ENCODE data around the gene RBFA. TPM values are rescaled to one million over a fixed set of nuclear protein-coding genes. Genes with fewer than 3 reads are reported as not detected.

The RBFA gene
- polyA plus RNA-seq, 3 donors = 4.0 to 14.7 (median 5.7) TPM

GRCh38 chr18:79986726-79987125, 47.5 kb upstream of the RBFA start:
- no peak overlapping the region for H3K9ac ChIP-seq (ENCODE audit: insufficient read depth, low read length, poor library complexity, severe bottlenecking)
- peaks cover 6 to 24% of the 10 kb centered on the region in 2 donors for H3K36me3 ChIP-seq (replicated peaks in 1 of 2; ENCODE audit: control insufficient read depth in 1 of 2, insufficient read depth in 2 of 2, low read length in 2 of 2)
- intact Hi-C loops (cut with micrococcal nuclease) = loop anchor here (5.0 to 10.0 kb wide), 4 partner anchors 34 to 192 kb away; partner anchors contain the start of genes SLC66A2 (in 2 of the 2), KCNG2 (in 1 of the 2) and RBFA (in 1 of the 2)
- H3K27me3 ChIP-seq (ENCODE audit: control insufficient read depth in 2 of 2, insufficient read depth in 2 of 2, low read length in 2 of 2) = no peaks in the 10 kb centered on the region
- Mint-ChIP-seq H3K4me3 (peak overlapping the region; percentile 83 to 93), H3K27ac (peak overlapping the region in 6 of 7 donors; percentile 40 to 92 (median 76)), H3K4me1 (peaks cover 41% of the 10 kb centered on the region), H3K36me3 (peaks cover 18 to 26% of the 10 kb centered on the region in 2 donors), H3K9me3 (peaks cover 0 to 2% (median 0%) of the 10 kb centered on the region in 7 donors), H3K27me3 (ENCODE audit: low read depth in 3 of 3) (no peaks in the 10 kb centered on the region)
- peaks cover 34 to 43% of the 10 kb centered on the region in 2 donors for H3K4me1 ChIP-seq (ENCODE audit: control insufficient read depth in 1 of 2, insufficient read depth in 2 of 2, low read length in 2 of 2)
- H3K4me3 ChIP-seq (replicated peaks in 1 of 3; ENCODE audit: low read depth in 2 of 3, low read length in 3 of 3) = peak overlapping the region in 1 of 3 experiments; percentile 96
- no peak for DNase-seq
- WGBS (ENCODE audit: insufficient coverage) = 76% methylated on average over 4 of the region's 7 CpGs
- H3K9me3 ChIP-seq (replicated peaks in 1 of 2; ENCODE audit: control insufficient read depth in 1 of 2, insufficient read depth in 1 of 2, low read length in 2 of 2) = no peaks in the 10 kb centered on the region
- H2AFZ ChIP-seq (ENCODE audit: insufficient read depth, low read depth, low read length, poor library complexity, severe bottlenecking) = no peak overlapping the region
- no peak for TF ChIP-seq CTCF (IDR thresholded peaks at IDR 0.05)
- H3K79me2 ChIP-seq (ENCODE audit: insufficient read depth, low read length) = peaks cover 68% of the 10 kb centered on the region
- H3K4me2 ChIP-seq (replicated peaks; ENCODE audit: extremely low read depth, low read length, poor library complexity, severe bottlenecking) = peak overlapping the region; percentile 88
- H3K27ac ChIP-seq (ENCODE audit: low read depth in 1 of 2, low read length in 2 of 2) = peak overlapping the region in 1 of 2 donors; percentile 95
- H4K20me1 ChIP-seq (ENCODE audit: insufficient read depth, low read length) = peaks cover 46% of the 10 kb centered on the region

- DNase-seq = no peak
- intact Hi-C loops (cut with micrococcal nuclease) = loop anchor here (5.0 to 10.0 kb wide), 4 partner anchors 35 to 193 kb away; partner anchors contain the start of genes SLC66A2 (in 2 of the 2), KCNG2 (in 1 of the 2) and RBFA (in 1 of the 2)
- H3K9me3 ChIP-seq (replicated peaks in 1 of 2; ENCODE audit: control insufficient read depth in 1 of 2, insufficient read depth in 1 of 2, low read length in 2 of 2) = no peaks in the 10 kb centered on the region
These were observed 46.7 kb upstream of the RBFA start for GRCh38 chr18:79987566-79987965.

More at GRCh38 chr18:79987566-79987965, 46.7 kb upstream of the RBFA start:
- Histone ChIP-seq H3K4me2 (replicated peaks; ENCODE audit: extremely low read depth, low read length, poor library complexity, severe bottlenecking) (peak overlapping the region; percentile 88), H3K9ac (ENCODE audit: insufficient read depth, low read length, poor library complexity, severe bottlenecking) (peak overlapping the region; percentile 95), H3K27ac (ENCODE audit: low read depth in 1 of 2, low read length in 2 of 2) (peak overlapping the region; percentile 69 to 95), H4K20me1 (ENCODE audit: insufficient read depth, low read length) (peaks cover 38% of the 10 kb centered on the region), H3K27me3 (ENCODE audit: control insufficient read depth in 2 of 2, insufficient read depth in 2 of 2, low read length in 2 of 2) (no peaks in the 10 kb centered on the region), H2AFZ (ENCODE audit: insufficient read depth, low read depth, low read length, poor library complexity, severe bottlenecking) (peak overlapping the region; percentile 92), H3K36me3 (replicated peaks in 1 of 2; ENCODE audit: control insufficient read depth in 1 of 2, insufficient read depth in 2 of 2, low read length in 2 of 2) (peaks cover 6 to 24% of the 10 kb centered on the region in 2 donors), H3K4me3 (replicated peaks in 1 of 3; ENCODE audit: low read depth in 2 of 3, low read length in 3 of 3) (peak overlapping the region; percentile 61 to 96 (median 79)), H3K79me2 (ENCODE audit: insufficient read depth, low read length) (peaks cover 59% of the 10 kb centered on the region), H3K4me1 (ENCODE audit: control insufficient read depth in 1 of 2, insufficient read depth in 2 of 2, low read length in 2 of 2) (peaks cover 30 to 38% of the 10 kb centered on the region in 2 donors)
- H3K9me3 Mint-ChIP-seq = peaks cover 0 to 2% (median 0%) of the 10 kb centered on the region in 7 donors
- peak overlapping the region; percentile 74 to 92 (median 87) for H3K27ac Mint-ChIP-seq
- H3K4me3 Mint-ChIP-seq = peak overlapping the region; percentile 83 to 93
- no peak for TF ChIP-seq CTCF (IDR thresholded peaks at IDR 0.05)
- peaks cover 33% of the 10 kb centered on the region for H3K4me1 Mint-ChIP-seq
- H3K27me3 Mint-ChIP-seq (ENCODE audit: low read depth in 3 of 3) = peaks cover 0 to 2% (median 0%) of the 10 kb centered on the region in 3 donors
- WGBS (ENCODE audit: insufficient coverage) = 0% methylated on average over 1 of the region's 6 CpGs
- peaks cover 18 to 21% of the 10 kb centered on the region in 2 donors for H3K36me3 Mint-ChIP-seq
